Neural progenitor cell (in vitro differentiated cells): Measurements from ENCODE around the gene EPHA1. TPM values are rescaled to one million over a fixed set of nuclear protein-coding genes. Genes with fewer than 3 reads are reported as not detected.
A peak's percentile ranks its signal among the peaks of the same experiment; 100 is the strongest.

Experiments used
- DNase-seq: peaks from one replicate; pipeline ENCODE4 v3.0.0-alpha.2; 2016; ENCODE audit warnings: low spot score
- H2AFZ ChIP-seq: fragments of 200-600 bp; sonication (generic); replicated peaks from 2 replicates; pipeline ENCODE4 v1.6.1; 2016; ENCODE audit warnings: antibody characterized with exemption
- H3F3A ChIP-seq: fragments of 200-600 bp; sonication (generic); 2 replicates; pipeline ENCODE4 v1.6.1; 2016; ENCODE audit warnings: antibody characterized with exemption, low read depth
- H3K27ac ChIP-seq: fragments of 200-600 bp; sonication (generic); 2 replicates; pipeline ENCODE4 v1.5.1; 2016; ENCODE audit warnings: mild to moderate bottlenecking
- H3K27me3 ChIP-seq: fragments of 200-600 bp; sonication (generic); 2 replicates; pipeline ENCODE4 v1.6.1; 2016; ENCODE audit warnings: mild to moderate bottlenecking, moderate library complexity
- H3K36me3 ChIP-seq: fragments of 200-600 bp; sonication (generic); 2 replicates; pipeline ENCODE4 v1.5.1; 2016
- H3K4me1 ChIP-seq: fragments of 200-600 bp; sonication (generic); 2 replicates; pipeline ENCODE4 v1.6.1; 2016; ENCODE audit warnings: mixed run types
- H3K4me2 ChIP-seq: fragments of 200-600 bp; sonication (generic); 2 replicates; pipeline ENCODE4 v1.6.1; 2016
- H3K4me3 ChIP-seq: fragments of 200-600 bp; sonication (generic); 2 replicates; pipeline ENCODE4 v1.5.1; 2016
- H3K79me2 ChIP-seq: fragments of 200-600 bp; sonication (generic); 2 replicates; pipeline ENCODE4 v1.6.1; 2016; ENCODE audit warnings: low read depth
- H3K9ac ChIP-seq: fragments of 200-600 bp; sonication (generic); 2 replicates; pipeline ENCODE4 v1.6.1; 2016
- H3K9me3 ChIP-seq: fragments of 200-600 bp; sonication (generic); 2 replicates; pipeline ENCODE4 v1.5.1; 2016; ENCODE audit warnings: low read depth
- H4K20me1 ChIP-seq: fragments of 200-600 bp; sonication (generic); 2 replicates; pipeline ENCODE4 v1.6.1; 2016; ENCODE audit warnings: low read depth
- H3K27ac Mint-ChIP-seq: 3 replicates; pipeline ENCODE4 v1.8.0; 2021; ENCODE audit warnings: mixed read lengths
- H3K27me3 Mint-ChIP-seq: 2 replicates; pipeline ENCODE4 v1.8.0; 2022; ENCODE audit warnings: low read depth, mild to moderate bottlenecking, inconsistent platforms, moderate library complexity, mixed read lengths; ENCODE audit not compliant: insufficient read depth
- H3K36me3 Mint-ChIP-seq: 3 replicates; pipeline ENCODE4 v1.8.0; 2021; ENCODE audit warnings: mixed read lengths
- H3K4me1 Mint-ChIP-seq: 3 replicates; pipeline ENCODE4 v1.8.0; 2021; ENCODE audit warnings: mixed read lengths
- H3K4me3 Mint-ChIP-seq: 3 replicates; pipeline ENCODE4 v1.8.0; 2021; ENCODE audit warnings: mild to moderate bottlenecking, moderate library complexity, mixed read lengths
- H3K9me3 Mint-ChIP-seq: 3 replicates; pipeline ENCODE4 v1.8.0; 2020; ENCODE audit warnings: mixed read lengths
- CTCF ChIP-seq: fragments of 200-600 bp; sonication (generic); IDR thresholded peaks from 2 replicates; pipeline ENCODE4 v1.5.1; 2017; ENCODE audit warnings: antibody characterized with exemption, mild to moderate bottlenecking
- EZH2 ChIP-seq: fragments of 200-600 bp; sonication (generic); IDR thresholded peaks from 2 replicates; pipeline ENCODE4 v1.6.1; 2017; ENCODE audit warnings: antibody characterized with exemption, mild to moderate bottlenecking, moderate library complexity
- EZH2phosphoT487 ChIP-seq: fragments of 200-600 bp; sonication (generic); IDR thresholded peaks from 2 replicates; pipeline ENCODE4 v1.6.1; 2017; ENCODE audit warnings: antibody characterized with exemption
- total RNA-seq: library from RNA; depleted of rRNA; stranded (reverse); fragments of >200 nt; gene quantifications from 2 replicates; pipeline ENCODE4 v1.2.3, GENCODE V29; 2015; ENCODE audit warnings: low replicate concordance

The EPHA1 gene
- total RNA-seq, 1 donor from 2014 or later = 4.1 TPM

GRCh38 chr7:143375298-143376034 is 33.2 kb downstream of the EPHA1 start:
- no peak overlapping the region for H3K4me2 ChIP-seq
- no peaks in the 10 kb centered on the region for H3K79me2 ChIP-seq
- Mint-ChIP-seq H3K36me3 (no peaks in the 10 kb centered on the region), H3K9me3 (peaks cover 2% of the 10 kb centered on the region), H3K27me3 (peaks cover 14% of the 10 kb centered on the region), H3K27ac (no peak overlapping the region), H3K4me3 (no peak overlapping the region), H3K4me1 (peaks cover 29% of the 10 kb centered on the region)
- H2AFZ ChIP-seq = no peak overlapping the region
- no peak overlapping the region for H3K27ac ChIP-seq
- H3K27me3 ChIP-seq = no peaks in the 10 kb centered on the region
- H3K9me3 ChIP-seq = no peaks in the 10 kb centered on the region
- no peaks in the 10 kb centered on the region for H3K36me3 ChIP-seq
- no peak for TF ChIP-seq EZH2phosphoT487
- H4K20me1 ChIP-seq = no peaks in the 10 kb centered on the region
- H3K4me3 ChIP-seq = no peak overlapping the region
- DNase-seq = no peak
- peaks cover 12% of the 10 kb centered on the region for H3F3A ChIP-seq
- H3K9ac ChIP-seq = no peak overlapping the region
- H3K4me1 ChIP-seq = peaks cover 15% of the 10 kb centered on the region

GRCh38 chr7:143374561-143374960 is 34.1 kb downstream of the EPHA1 start:
- Histone ChIP-seq H3F3A (peaks cover 12% of the 10 kb centered on the region), H3K9ac (no peak overlapping the region), H3K27ac (no peak overlapping the region), H3K9me3 (no peaks in the 10 kb centered on the region), H3K4me2 (no peak overlapping the region), H2AFZ (no peak overlapping the region), H3K36me3 (no peaks in the 10 kb centered on the region), H4K20me1 (no peaks in the 10 kb centered on the region), H3K4me1 (peaks cover 11% of the 10 kb centered on the region), H3K27me3 (no peaks in the 10 kb centered on the region), H3K79me2 (no peaks in the 10 kb centered on the region), H3K4me3 (no peak overlapping the region)
- peaks cover 13% of the 10 kb centered on the region for H3K27me3 Mint-ChIP-seq
- DNase-seq = no peak
- no peak overlapping the region for H3K27ac Mint-ChIP-seq
- peaks cover 32% of the 10 kb centered on the region for H3K4me1 Mint-ChIP-seq
- no peak overlapping the region for H3K4me3 Mint-ChIP-seq
- no peak for TF ChIP-seq EZH2
- no peaks in the 10 kb centered on the region for H3K36me3 Mint-ChIP-seq
- H3K9me3 Mint-ChIP-seq = peaks cover 2% of the 10 kb centered on the region

- Histone ChIP-seq H3K9ac (no peak overlapping the region), H2AFZ (no peak overlapping the region), H3K4me2 (no peak overlapping the region), H3K4me1 (no peaks in the 10 kb centered on the region), H3K4me3 (no peak overlapping the region), H3K27ac (no peak overlapping the region), H3K9me3 (no peaks in the 10 kb centered on the region), H3K36me3 (no peaks in the 10 kb centered on the region), H3K27me3 (no peaks in the 10 kb centered on the region), H3K79me2 (no peaks in the 10 kb centered on the region), H4K20me1 (no peaks in the 10 kb centered on the region), H3F3A (peaks cover 19% of the 10 kb centered on the region)
- H3K27ac Mint-ChIP-seq = no peak overlapping the region
- H3K9me3 Mint-ChIP-seq = peaks cover 2% of the 10 kb centered on the region
- TF ChIP-seq EZH2 = no peak
- peak; percentile 18 for TF ChIP-seq CTCF
- no peak for TF ChIP-seq EZH2phosphoT487
- no peak for DNase-seq
- H3K27me3 Mint-ChIP-seq = peaks cover 9% of the 10 kb centered on the region
- H3K4me3 Mint-ChIP-seq = no peak overlapping the region
- no peaks in the 10 kb centered on the region for H3K36me3 Mint-ChIP-seq
- peaks cover 27% of the 10 kb centered on the region for H3K4me1 Mint-ChIP-seq
These were observed 35.3 kb downstream of the EPHA1 start for GRCh38 chr7:143373255-143373794.

- TF ChIP-seq EZH2 = no peak
- no peak for TF ChIP-seq EZH2phosphoT487
- TF ChIP-seq CTCF = no peak
- no peaks in the 10 kb centered on the region for H4K20me1 ChIP-seq
- Mint-ChIP-seq H3K36me3 (no peaks in the 10 kb centered on the region), H3K27ac (peak overlapping the region; percentile 84), H3K27me3 (peaks cover 9% of the 10 kb centered on the region), H3K9me3 (no peaks in the 10 kb centered on the region), H3K4me1 (peaks cover 27% of the 10 kb centered on the region), H3K4me3 (no peak overlapping the region)
- no peak overlapping the region for H3K4me2 ChIP-seq
- no peak overlapping the region for H2AFZ ChIP-seq
- no peak overlapping the region for H3K4me3 ChIP-seq
- no peaks in the 10 kb centered on the region for H3K36me3 ChIP-seq
- peaks cover 19% of the 10 kb centered on the region for H3F3A ChIP-seq
- H3K79me2 ChIP-seq = no peaks in the 10 kb centered on the region
- no peak for DNase-seq
- no peak overlapping the region for H3K27ac ChIP-seq
- H3K27me3 ChIP-seq = no peaks in the 10 kb centered on the region
- no peak overlapping the region for H3K9ac ChIP-seq
- no peaks in the 10 kb centered on the region for H3K9me3 ChIP-seq
- H3K4me1 ChIP-seq = no peaks in the 10 kb centered on the region
These were observed 36.6 kb downstream of the EPHA1 start for GRCh38 chr7:143372070-143372469.
